ENCODE results near the gene ARF1. TPM values are rescaled to one million over a fixed set of nuclear protein-coding genes. Genes with fewer than 3 reads are reported as not detected.

ARF1 gene
- total RNA-seq, 2 donors from 2014 or later = 322 to 372 TPM

DNA sequence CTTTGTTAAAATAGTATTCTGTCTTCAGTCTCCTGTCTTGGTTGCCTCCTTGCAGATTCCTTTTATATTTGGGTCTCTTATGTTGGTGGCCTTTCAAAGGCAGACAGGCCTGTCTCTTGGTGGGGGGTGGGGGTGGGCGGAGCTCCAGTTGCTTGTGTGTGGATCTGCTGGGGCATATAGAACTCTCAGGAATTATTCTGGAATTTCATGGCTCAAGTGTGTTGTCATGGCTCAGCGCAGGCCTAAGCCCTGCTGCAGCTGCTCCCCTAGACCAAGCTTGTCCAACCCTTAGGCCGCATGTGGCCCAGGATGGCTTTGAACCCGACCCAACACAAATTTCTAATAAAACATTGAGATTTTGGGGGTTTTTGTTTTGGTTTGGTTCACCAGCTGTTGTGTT lies 12.7 kb downstream of the ARF1 start:
- peak; percentile 25 for DNase-seq
- Histone ChIP-seq H3K27ac (ENCODE audit: low read depth, low read length) (no peak overlapping the region), H3K27me3 (ENCODE audit: control insufficient read depth, insufficient read depth, low read length, poor library complexity, severe bottlenecking) (no peaks in the 10 kb centered on the region), H3K9me3 (ENCODE audit: control insufficient read depth, low read length) (no peaks in the 10 kb centered on the region), H3K36me3 (ENCODE audit: control insufficient read depth, insufficient read depth, low read length) (peaks cover 92% of the 10 kb centered on the region), H3K4me1 (ENCODE audit: control insufficient read depth, insufficient read depth, low read length) (no peaks in the 10 kb centered on the region), H3K4me3 (ENCODE audit: low read length) (no peak overlapping the region), H3K9ac (ENCODE audit: extremely low read depth, low read length, poor library complexity, severe bottlenecking) (no peak overlapping the region)
- TF ChIP-seq CTCF (conservative IDR thresholded peaks at IDR 0.05) = no peak
- peaks cover 7% of the 10 kb centered on the region for H3K4me1 Mint-ChIP-seq
- H3K36me3 Mint-ChIP-seq (ENCODE audit: low read depth) = peaks cover 70% of the 10 kb centered on the region
- no peaks in the 10 kb centered on the region for H3K27me3 Mint-ChIP-seq (ENCODE audit: insufficient read depth)
- peak overlapping the region; percentile 30 for H3K27ac Mint-ChIP-seq
- H3K9me3 Mint-ChIP-seq = peaks cover 8% of the 10 kb centered on the region
- no peak overlapping the region for H3K4me3 Mint-ChIP-seq
- 96% methylated on average over 4 of the region's 4 CpGs; no CpG with 5 or more reads in 1 of the 2 experiments for WGBS, 2 experiments (ENCODE audit: insufficient coverage in 1 of 2, insufficient read length in 1 of 2)

DNA sequence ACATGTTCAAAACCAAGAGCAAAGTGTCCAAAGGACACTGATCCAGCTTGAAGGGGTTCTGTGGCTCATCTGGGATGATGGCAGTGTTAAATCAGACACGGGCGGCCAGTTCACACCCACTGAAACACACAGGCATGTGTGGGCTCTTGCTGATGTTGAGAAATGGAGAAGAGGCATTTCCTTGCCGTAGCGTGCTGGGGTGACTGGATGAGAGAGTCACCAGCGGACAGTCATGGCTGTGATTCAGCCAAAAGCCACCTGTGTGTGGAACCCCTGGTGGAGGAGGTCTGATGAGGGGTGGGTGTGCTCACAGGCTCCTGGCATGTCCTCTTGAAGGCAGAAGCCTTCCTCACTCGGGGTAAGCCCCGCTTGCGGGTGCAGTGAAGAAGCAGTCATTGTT lies 13.4 kb downstream of the ARF1 start:
- Histone ChIP-seq H3K4me3 (ENCODE audit: low read length) (no peak overlapping the region), H3K9me3 (ENCODE audit: control insufficient read depth, low read length) (no peaks in the 10 kb centered on the region), H3K36me3 (ENCODE audit: control insufficient read depth, insufficient read depth, low read length) (peaks cover 88% of the 10 kb centered on the region), H3K27me3 (ENCODE audit: control insufficient read depth, insufficient read depth, low read length, poor library complexity, severe bottlenecking) (no peaks in the 10 kb centered on the region), H3K4me1 (ENCODE audit: control insufficient read depth, insufficient read depth, low read length) (no peaks in the 10 kb centered on the region), H3K9ac (ENCODE audit: extremely low read depth, low read length, poor library complexity, severe bottlenecking) (no peak overlapping the region), H3K27ac (ENCODE audit: low read depth, low read length) (no peak overlapping the region)
- WGBS, 2 experiments (ENCODE audit: insufficient coverage in 1 of 2, insufficient read length in 1 of 2) = 97 to 98% methylated on average over 6 to 8 of the region's 8 CpGs
- Mint-ChIP-seq H3K4me3 (no peak overlapping the region), H3K9me3 (peaks cover 8% of the 10 kb centered on the region), H3K4me1 (no peaks in the 10 kb centered on the region), H3K27ac (peak overlapping the region; percentile 30), H3K36me3 (ENCODE audit: low read depth) (peaks cover 68% of the 10 kb centered on the region), H3K27me3 (ENCODE audit: insufficient read depth) (no peaks in the 10 kb centered on the region)
- no peak for TF ChIP-seq CTCF (conservative IDR thresholded peaks at IDR 0.05)
- peak; percentile 36 for DNase-seq

DNA sequence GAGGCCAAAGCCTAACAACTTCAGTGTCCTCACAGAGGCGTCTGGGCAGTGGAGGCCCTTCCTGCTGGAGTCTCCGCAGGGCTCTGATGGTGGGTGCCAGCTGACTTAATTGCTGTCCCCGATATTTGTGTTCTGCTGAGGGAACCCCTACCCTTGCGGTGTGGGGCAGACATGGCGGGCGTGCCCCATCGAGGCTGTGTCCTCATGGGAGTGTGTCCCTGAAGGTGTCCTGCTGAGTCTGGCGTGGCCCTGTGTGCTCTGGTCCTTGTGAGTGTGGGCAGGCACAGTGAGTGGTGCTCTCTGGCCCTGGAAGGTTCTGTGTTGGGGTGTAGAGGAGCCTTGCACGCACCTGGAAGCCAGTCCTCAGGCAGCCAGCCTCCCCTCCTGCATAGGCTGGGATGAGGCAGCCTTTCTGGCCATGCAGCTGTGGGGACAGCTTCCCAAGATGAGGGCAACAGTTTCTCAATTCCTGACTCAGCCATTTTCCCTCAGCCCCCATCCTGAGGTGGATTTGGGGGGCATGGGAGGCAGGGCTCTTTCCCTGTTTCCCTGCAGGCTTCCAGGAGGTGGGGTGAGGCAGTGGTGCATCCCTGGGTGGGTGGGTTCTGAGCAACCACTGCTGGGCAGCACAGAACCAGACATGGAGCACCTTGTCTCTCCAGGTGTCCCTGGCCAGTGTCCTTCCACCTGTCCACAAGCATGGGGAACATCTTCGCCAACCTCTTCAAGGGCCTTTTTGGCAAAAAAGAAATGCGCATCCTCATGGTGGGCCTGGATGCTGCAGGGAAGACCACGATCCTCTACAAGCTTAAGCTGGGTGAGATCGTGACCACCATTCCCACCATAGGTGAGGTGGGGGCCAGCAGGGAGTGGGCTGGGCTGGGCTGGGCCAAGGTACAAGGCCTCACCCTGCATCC lies 14.2 kb downstream of the ARF1 start:
- Mint-ChIP-seq H3K27me3 (ENCODE audit: insufficient read depth) (no peaks in the 10 kb centered on the region), H3K27ac (no peak overlapping the region), H3K36me3 (ENCODE audit: low read depth) (peaks cover 66% of the 10 kb centered on the region), H3K9me3 (peaks cover 8% of the 10 kb centered on the region), H3K4me3 (no peak overlapping the region), H3K4me1 (no peaks in the 10 kb centered on the region)
- TF ChIP-seq CTCF (conservative IDR thresholded peaks at IDR 0.05) = no peak
- no peak overlapping the region for H3K27ac ChIP-seq (ENCODE audit: low read depth, low read length)
- peak; percentile 37 for DNase-seq
- H3K4me3 ChIP-seq (ENCODE audit: low read length) = no peak overlapping the region
- H3K9ac ChIP-seq (ENCODE audit: extremely low read depth, low read length, poor library complexity, severe bottlenecking) = no peak overlapping the region
- H3K36me3 ChIP-seq (ENCODE audit: control insufficient read depth, insufficient read depth, low read length) = peaks cover 87% of the 10 kb centered on the region
- no peaks in the 10 kb centered on the region for H3K9me3 ChIP-seq (ENCODE audit: control insufficient read depth, low read length)
- WGBS, 2 experiments (ENCODE audit: insufficient coverage in 1 of 2, insufficient read length in 1 of 2) = 95 to 96% methylated on average over 7 to 13 of the region's 13 CpGs
- peaks cover 2% of the 10 kb centered on the region for H3K4me1 ChIP-seq (ENCODE audit: control insufficient read depth, insufficient read depth, low read length)
- no peaks in the 10 kb centered on the region for H3K27me3 ChIP-seq (ENCODE audit: control insufficient read depth, insufficient read depth, low read length, poor library complexity, severe bottlenecking)

Measured in endodermal cell (in vitro differentiated cells).